GM18502 (cell line): ENCODE measurements around the gene RNF169.

Experiments
- ATAC-seq: cut with Tn5 transposase; IDR thresholded peaks from one replicate; pipeline ENCODE4 v1.9.1; 2021; ENCODE audit warnings: mild to moderate bottlenecking; ENCODE audit not compliant: unreplicated experiment, poor library complexity

RNF169 gene

DNA sequence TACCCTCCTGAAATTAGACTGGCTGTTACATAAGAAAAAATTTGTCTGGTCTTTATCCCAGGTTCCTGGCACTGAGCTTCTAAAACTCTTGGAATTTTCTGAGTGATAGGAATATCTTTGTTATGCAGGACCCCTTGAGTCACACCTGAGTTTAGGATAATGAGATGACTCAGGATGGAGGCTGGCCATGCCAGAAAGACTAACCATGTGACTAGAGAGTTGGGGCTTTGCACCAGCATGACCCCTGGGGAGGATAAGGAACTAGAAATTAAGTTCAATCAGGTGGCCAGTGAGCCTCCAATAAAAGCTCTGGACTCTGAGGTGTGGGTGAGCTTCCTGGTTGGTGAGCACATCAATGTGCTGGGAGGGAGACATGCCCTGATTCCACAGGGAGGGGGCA lies 112.1 kb downstream of the RNF169 start:
- no peak for ATAC-seq

GRCh38 chr11:74863410-74863809 lies 114.8 kb downstream of the RNF169 start:
- no peak for ATAC-seq

DNA sequence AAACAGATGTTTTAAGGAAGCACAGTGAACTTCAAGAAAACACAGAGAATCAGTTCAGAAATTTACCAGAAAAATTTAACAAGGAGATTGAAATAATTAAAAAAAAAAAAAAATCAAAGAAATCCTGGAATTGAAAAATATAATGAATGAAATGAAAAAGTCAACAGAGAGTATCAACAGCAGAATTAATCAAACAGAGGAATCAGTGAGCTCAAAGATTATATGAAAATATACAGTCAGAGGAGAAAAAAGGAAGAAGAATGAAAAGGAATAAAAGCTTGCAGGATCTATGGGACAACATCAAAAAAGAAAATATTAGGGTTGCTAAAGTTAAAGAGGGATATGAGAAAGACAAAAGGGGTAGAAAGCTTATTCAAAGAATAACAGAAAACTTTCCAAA lies 117.9 kb downstream of the RNF169 start:
- no peak for ATAC-seq

DNA sequence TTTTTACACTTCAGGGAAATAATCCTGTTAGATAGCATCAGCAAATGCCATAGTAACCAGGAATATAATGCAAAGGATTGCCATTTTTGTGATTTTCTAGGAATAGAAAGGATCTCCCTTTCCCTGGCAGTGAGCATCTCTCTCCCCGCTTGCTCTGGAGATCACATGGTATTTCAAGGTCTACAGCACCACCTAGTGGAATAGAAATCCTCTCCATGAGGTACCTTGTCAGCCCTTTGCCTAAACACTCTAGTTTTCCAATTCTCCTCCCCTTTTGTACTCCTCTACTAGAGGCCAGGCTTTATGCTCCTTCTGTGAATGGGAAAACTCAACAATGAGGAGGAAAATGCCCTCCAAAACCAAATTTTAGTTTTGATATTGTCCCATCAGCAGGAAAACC lies 121.8 kb downstream of the RNF169 start:
- no peak for ATAC-seq

DNA sequence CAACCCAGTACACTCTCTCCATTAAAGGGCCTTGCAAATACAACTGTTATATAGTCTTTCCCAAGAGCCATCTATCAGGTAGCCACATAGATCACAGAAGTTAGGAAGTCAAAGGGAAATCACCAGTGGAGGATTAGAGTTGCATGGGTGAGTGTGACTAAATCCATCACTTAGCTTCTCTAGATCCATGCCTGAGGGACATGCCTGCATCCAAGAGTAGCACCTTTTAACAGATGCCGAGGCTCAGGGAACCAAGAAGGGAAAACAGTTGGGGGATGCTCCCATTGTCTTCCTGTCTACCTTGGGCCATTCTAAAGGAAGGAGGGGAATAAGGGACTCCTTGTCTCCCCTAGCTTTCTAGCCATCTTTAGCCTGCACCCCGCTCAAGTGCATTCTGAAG lies 122.4 kb downstream of the RNF169 start:
- ATAC-seq, result no peak

DNA sequence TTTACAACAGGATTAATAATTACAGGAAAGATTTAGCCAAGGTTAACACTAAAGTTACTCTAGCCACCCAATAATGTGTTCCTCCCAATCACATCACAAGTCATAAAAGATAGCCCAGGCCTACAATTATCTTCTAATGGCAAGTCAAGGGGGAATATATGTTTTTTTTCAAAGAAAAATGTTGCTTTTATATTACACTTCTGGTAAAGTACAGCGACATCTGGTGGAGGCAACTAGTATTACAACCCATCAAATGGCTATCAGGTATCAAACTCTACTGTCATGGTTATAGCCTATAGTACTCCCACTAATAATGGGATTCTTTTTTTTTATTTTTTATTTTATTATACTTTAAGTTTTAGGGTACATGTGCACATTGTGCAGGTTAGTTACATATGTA lies 128.5 kb downstream of the RNF169 start:
- no peak for ATAC-seq
